HG03521 (cell line): ENCODE measurements around the gene KISS1.
"Not testable (repeated sequence)": the region's sequence is repeated elsewhere in the genome, so short reads cannot be mapped to it uniquely, and the experiment has no call there.

Source experiments
- ATAC-seq: cut with Tn5 transposase; IDR thresholded peaks from one replicate; pipeline ENCODE4 v1.9.1; 2021; ENCODE audit warnings: mild to moderate bottlenecking, moderate library complexity; ENCODE audit not compliant: unreplicated experiment

KISS1 gene

GRCh38 chr1:204196068-204196795 lies at the start of gene KISS1:
Gene KISS1 (minus strand): TSS chr1:204196491. CDS start chr1:204192876, 3,615 bp downstream.
- ATAC-seq, result no peak

GRCh38 chr1:204242920-204243319 lies 46.6 kb upstream of the KISS1 start:
- no peak for ATAC-seq

- no peak for ATAC-seq
Observed at GRCh38 chr1:204241914-204242313, 45.6 kb upstream of the KISS1 start.

- ATAC-seq, result no peak
Observed at GRCh38 chr1:204241050-204241449, 44.8 kb upstream of the KISS1 start.

- no peak for ATAC-seq
Observed at GRCh38 chr1:204240233-204240632, 43.9 kb upstream of the KISS1 start.

- not testable (repeated sequence) for ATAC-seq
Observed at GRCh38 chr1:204239401-204239800, 43.1 kb upstream of the KISS1 start.

GRCh38 chr1:204238520-204238919 lies 42.2 kb upstream of the KISS1 start:
- ATAC-seq, result not testable (repeated sequence)

GRCh38 chr1:204237515-204237914 lies 41.2 kb upstream of the KISS1 start:
- not testable (repeated sequence) for ATAC-seq

GRCh38 chr1:204232526-204232925 lies 36.2 kb upstream of the KISS1 start:
- ATAC-seq, result no peak

GRCh38 chr1:204230211-204230610 lies 33.9 kb upstream of the KISS1 start:
- no peak for ATAC-seq

- no peak for ATAC-seq
Observed at GRCh38 chr1:204228896-204229295, 32.6 kb upstream of the KISS1 start.

GRCh38 chr1:204227996-204228785 lies 31.9 kb upstream of the KISS1 start:
- ATAC-seq, result no peak

- no peak for ATAC-seq
Observed at GRCh38 chr1:204227351-204227750, 31.1 kb upstream of the KISS1 start.

- ATAC-seq, result no peak
Observed at GRCh38 chr1:204225841-204226735, 29.8 kb upstream of the KISS1 start.

GRCh38 chr1:204224655-204225054 lies 28.4 kb upstream of the KISS1 start:
- ATAC-seq, result no peak

GRCh38 chr1:204223129-204223860 lies 27.0 kb upstream of the KISS1 start:
- no peak for ATAC-seq

- ATAC-seq, result no peak
Observed at GRCh38 chr1:204222764-204223055, 26.4 kb upstream of the KISS1 start.

- ATAC-seq, result no peak
Observed at GRCh38 chr1:204222006-204222763, 25.9 kb upstream of the KISS1 start.

GRCh38 chr1:204221271-204221670 lies 25.0 kb upstream of the KISS1 start:
- ATAC-seq, result no peak
